GM12892 (cell line): ENCODE data around the gene DCLK1.

Source experiments
- POLR2A ChIP-seq: IDR thresholded peaks from 2 replicates; pipeline ENCODE4 v1.6.1; 2011; ENCODE audit warnings: low read depth, low read length, control low read depth
- POLR2AphosphoS5 ChIP-seq: IDR thresholded peaks from 2 replicates; pipeline ENCODE4 v1.6.1; 2011; ENCODE audit warnings: low read depth, low read length, control low read depth
- TAF1 ChIP-seq: IDR thresholded peaks from 2 replicates; pipeline ENCODE4 v1.6.1; 2011; ENCODE audit warnings: low read depth, mild to moderate bottlenecking, control low read depth, low read length, borderline replicate concordance

GRCh38 chr13:35984287-35984686 is 146.9 kb downstream of the DCLK1 start:
- TF ChIP-seq POLR2AphosphoS5 (no peak), POLR2A (no peak), TAF1 (no peak)
